GM23338 (cell line): ENCODE measurements around the gene AK3. TPM values are rescaled to one million over a fixed set of nuclear protein-coding genes. Genes with fewer than 3 reads are reported as not detected.

Source experiments
- ATAC-seq: fragments of 200-7000 bp; cut with Tn5 transposase; 3 replicates; pipeline ENCODE4 v1.9.1; 2020
- DNase-seq: peaks from one replicate; pipeline ENCODE4 v3.0.0-alpha.2; 2015; ENCODE audit warnings: low spot score
- H2AFZ ChIP-seq: fragments of 200-600 bp; sonication (generic); 2 replicates; pipeline ENCODE4 v1.8.0; 2016; ENCODE audit warnings: antibody characterized with exemption, mild to moderate bottlenecking, moderate library complexity
- H3F3A ChIP-seq: fragments of 200-600 bp; sonication (generic); replicated peaks from 2 replicates; pipeline ENCODE4 v1.8.0; 2017; ENCODE audit warnings: antibody characterized with exemption, mixed run types, low read depth
- H3K27ac ChIP-seq: fragments of 200-600 bp; sonication (generic); 2 replicates; pipeline ENCODE4 v1.6.1; 2016; ENCODE audit warnings: low read depth
- H3K27me3 ChIP-seq: fragments of 200-600 bp; sonication (generic); 2 replicates; pipeline ENCODE4 v1.8.0; 2016; ENCODE audit warnings: mild to moderate bottlenecking, mixed run types, moderate library complexity; ENCODE audit not compliant: insufficient read depth
- H3K36me3 ChIP-seq: fragments of 200-600 bp; sonication (generic); 2 replicates; pipeline ENCODE4 v1.8.0; 2016; ENCODE audit warnings: mild to moderate bottlenecking; ENCODE audit not compliant: insufficient read depth
- H3K4me1 ChIP-seq: fragments of 200-600 bp; sonication (generic); 2 replicates; pipeline ENCODE4 v1.8.0; 2016; ENCODE audit warnings: mild to moderate bottlenecking, moderate library complexity; ENCODE audit not compliant: insufficient read depth
- H3K4me2 ChIP-seq: fragments of 200-600 bp; sonication (generic); 2 replicates; pipeline ENCODE4 v1.7.1; 2017; ENCODE audit warnings: mixed run types
- H3K4me3 ChIP-seq: fragments of 200-600 bp; sonication (generic); 2 replicates; pipeline ENCODE4 v1.6.1; 2016; ENCODE audit warnings: mixed run types
- H3K79me2 ChIP-seq: fragments of 200-600 bp; sonication (generic); replicated peaks from 2 replicates; pipeline ENCODE4 v1.8.0; 2017; ENCODE audit warnings: mild to moderate bottlenecking; ENCODE audit not compliant: insufficient read depth
- H3K9me2 ChIP-seq: fragments of 200-600 bp; sonication (generic); 2 replicates; pipeline ENCODE4 v1.8.0; 2017; ENCODE audit not compliant: insufficient read depth
- H4K20me1 ChIP-seq: fragments of 200-600 bp; sonication (generic); replicated peaks from 2 replicates; pipeline ENCODE4 v1.8.0; 2017; ENCODE audit warnings: mild to moderate bottlenecking; ENCODE audit not compliant: insufficient read depth
- H3K27ac Mint-ChIP-seq: 2 replicates; pipeline ENCODE4 v1.8.0; 2020; ENCODE audit warnings: inconsistent platforms, mild to moderate bottlenecking, moderate library complexity, mixed read lengths
- H3K27me3 Mint-ChIP-seq: 3 replicates; pipeline ENCODE4 v1.8.0; 2022; ENCODE audit warnings: low read depth, mild to moderate bottlenecking, moderate library complexity, mixed read lengths, inconsistent platforms; ENCODE audit not compliant: insufficient read depth, poor library complexity
- H3K36me3 Mint-ChIP-seq: 3 replicates; pipeline ENCODE4 v1.8.0; 2021; ENCODE audit warnings: low read depth, mild to moderate bottlenecking, inconsistent platforms, moderate library complexity, mixed read lengths
- H3K4me1 Mint-ChIP-seq: 3 replicates; pipeline ENCODE4 v1.8.0; 2020; ENCODE audit warnings: mild to moderate bottlenecking, inconsistent platforms, mixed read lengths
- H3K4me3 Mint-ChIP-seq: 3 replicates; pipeline ENCODE4 v1.8.0; 2021; ENCODE audit warnings: moderate library complexity, mild to moderate bottlenecking, inconsistent platforms, mixed read lengths
- H3K9me3 Mint-ChIP-seq: 3 replicates; pipeline ENCODE4 v1.8.0; 2020; ENCODE audit warnings: moderate library complexity, mild to moderate bottlenecking, inconsistent platforms, mixed read lengths
- CREB1 ChIP-seq: fragments of 250-450 bp; sonication (Bioruptor Pico); IDR thresholded peaks from 2 replicates; pipeline ENCODE4 v1.5.0; 2020; ENCODE audit warnings: low read depth, mild to moderate bottlenecking, moderate library complexity
- ETS1 ChIP-seq: IDR thresholded peaks from 2 replicates; pipeline ENCODE4 v1.6.1; 2016; ENCODE audit warnings: antibody characterized with exemption
- EZH2 ChIP-seq: fragments of 200-600 bp; sonication (generic); IDR thresholded peaks from one replicate; pipeline ENCODE4 v1.8.0; 2017; ENCODE audit warnings: antibody characterized with exemption, mild to moderate bottlenecking, low read depth; ENCODE audit not compliant: unreplicated experiment
- EZH2phosphoT487 ChIP-seq: fragments of 200-600 bp; sonication (generic); IDR thresholded peaks from one replicate; pipeline ENCODE4 v1.8.1; 2018; ENCODE audit warnings: antibody characterized with exemption; ENCODE audit not compliant: unreplicated experiment
- JUNB ChIP-seq: IDR thresholded peaks from one replicate; pipeline ENCODE4 v1.6.1; 2016; ENCODE audit warnings: antibody characterized with exemption; ENCODE audit not compliant: unreplicated experiment
- NANOG ChIP-seq: IDR thresholded peaks from 2 replicates; pipeline ENCODE4 v1.6.1; 2016; ENCODE audit warnings: antibody characterized with exemption, borderline replicate concordance
- POLR2AphosphoS5 ChIP-seq: IDR thresholded peaks from 2 replicates; pipeline ENCODE4 v1.6.1; 2016; ENCODE audit warnings: antibody characterized with exemption, low read depth
- REST ChIP-seq: IDR thresholded peaks from one replicate; pipeline ENCODE4 v1.6.1; 2018; ENCODE audit warnings: antibody characterized with exemption; ENCODE audit not compliant: unreplicated experiment
- STAT1 ChIP-seq: IDR thresholded peaks from one replicate; pipeline ENCODE4 v1.6.1; 2016; ENCODE audit warnings: antibody characterized with exemption; ENCODE audit not compliant: unreplicated experiment
- ZNF114 ChIP-seq: fragments of 250-450 bp; sonication (Bioruptor Pico); IDR thresholded peaks from 2 replicates; pipeline ENCODE4 v1.5.0; 2020; ENCODE audit warnings: mild to moderate bottlenecking, moderate library complexity
- ZNF331 ChIP-seq: fragments of 250-450 bp; sonication (Bioruptor Pico); IDR thresholded peaks from 2 replicates; pipeline ENCODE4 v1.5.0; 2020; ENCODE audit warnings: low read depth, mild to moderate bottlenecking, moderate library complexity
- polyA plus RNA-seq: library from polyadenylated mRNA; unstranded; fragments of >200 nt; fragmentation: Nextera tagmentation; extraction: Ambion mirVana; gene quantifications from 2 replicates; pipeline ENCODE4 v1.2.1, GENCODE V29; 2016
- total RNA-seq: library from RNA; depleted of rRNA; stranded (reverse); fragments of >200 nt; shearing (Covaris generic); gene quantifications from 2 replicates; pipeline ENCODE4 v1.2.3, GENCODE V29; 2014
- TF ChIP-seq, protein P1 (sequence below), 2 experiments: fragments of 200-600 bp in 1 of 2; sonication (generic) in 1 of 2; conservative IDR thresholded peaks; 2 replicates each; pipeline versions ENCODE4 v1.5.1 to v1.6.1; 2016 to 2017; ENCODE audit warnings: antibody characterized with exemption in 2 of 2, low read depth in 2 of 2, mild to moderate bottlenecking in 2 of 2, moderate library complexity in 1 of 2
- TF ChIP-seq, protein P2 (sequence below): fragments of 250-450 bp; sonication (Bioruptor Pico); IDR thresholded peaks from 2 replicates; pipeline ENCODE4 v1.5.0; 2020; ENCODE audit warnings: mild to moderate bottlenecking, moderate library complexity

Gene AK3
- total and polyA plus RNA-seq, 2 experiments from 2014 or later, result 30.1 to 40.2 TPM

GRCh38 chr9:4732890-4733289 lies 8.1 kb downstream of the AK3 start:
- Histone ChIP-seq H4K20me1 (peaks cover 7% of the 10 kb centered on the region), H2AFZ (no peak overlapping the region), H3K27ac (no peak overlapping the region), H3K4me2 (no peak overlapping the region), H3K27me3 (no peaks in the 10 kb centered on the region), H3K36me3 (peaks cover 3% of the 10 kb centered on the region; the same call in 1 of the 2 replicates), H3F3A (no peaks in the 10 kb centered on the region), H3K4me1 (no peaks in the 10 kb centered on the region), H3K4me3 (no peak overlapping the region), H3K79me2 (peaks cover 76% of the 10 kb centered on the region), H3K9me2 (no peaks in the 10 kb centered on the region)
- Mint-ChIP-seq H3K4me3 (no peak overlapping the region), H3K4me1 (no peaks in the 10 kb centered on the region; the same call in 2 of the 3 replicates), H3K27me3 (peaks cover 3% of the 10 kb centered on the region), H3K9me3 (no peaks in the 10 kb centered on the region), H3K36me3 (0 out of 3 replicates have a peak, but pooled peaks cover 3% of the 10 kb centered on the region), H3K27ac (no peak overlapping the region)
- DNase-seq (no peak), ATAC-seq (no peak)
- TF ChIP-seq EZH2phosphoT487 (no peak), POLR2AphosphoS5 (no peak), ZNF114 (CRISPR knock-in tag) (no peak), EZH2 (no peak), ZNF331 (CRISPR knock-in tag) (no peak), NANOG (no peak), STAT1 (no peak), REST (no peak), JUNB (no peak), CREB1 (CRISPR knock-in tag) (no peak), ETS1 (no peak)
- TF ChIP-seq, protein P1, sequence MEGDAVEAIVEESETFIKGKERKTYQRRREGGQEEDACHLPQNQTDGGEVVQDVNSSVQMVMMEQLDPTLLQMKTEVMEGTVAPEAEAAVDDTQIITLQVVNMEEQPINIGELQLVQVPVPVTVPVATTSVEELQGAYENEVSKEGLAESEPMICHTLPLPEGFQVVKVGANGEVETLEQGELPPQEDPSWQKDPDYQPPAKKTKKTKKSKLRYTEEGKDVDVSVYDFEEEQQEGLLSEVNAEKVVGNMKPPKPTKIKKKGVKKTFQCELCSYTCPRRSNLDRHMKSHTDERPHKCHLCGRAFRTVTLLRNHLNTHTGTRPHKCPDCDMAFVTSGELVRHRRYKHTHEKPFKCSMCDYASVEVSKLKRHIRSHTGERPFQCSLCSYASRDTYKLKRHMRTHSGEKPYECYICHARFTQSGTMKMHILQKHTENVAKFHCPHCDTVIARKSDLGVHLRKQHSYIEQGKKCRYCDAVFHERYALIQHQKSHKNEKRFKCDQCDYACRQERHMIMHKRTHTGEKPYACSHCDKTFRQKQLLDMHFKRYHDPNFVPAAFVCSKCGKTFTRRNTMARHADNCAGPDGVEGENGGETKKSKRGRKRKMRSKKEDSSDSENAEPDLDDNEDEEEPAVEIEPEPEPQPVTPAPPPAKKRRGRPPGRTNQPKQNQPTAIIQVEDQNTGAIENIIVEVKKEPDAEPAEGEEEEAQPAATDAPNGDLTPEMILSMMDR (conservative IDR thresholded peaks at IDR 0.05; ENCODE audit: low read depth in 2 of 2), result no peak
- TF ChIP-seq, protein P2, sequence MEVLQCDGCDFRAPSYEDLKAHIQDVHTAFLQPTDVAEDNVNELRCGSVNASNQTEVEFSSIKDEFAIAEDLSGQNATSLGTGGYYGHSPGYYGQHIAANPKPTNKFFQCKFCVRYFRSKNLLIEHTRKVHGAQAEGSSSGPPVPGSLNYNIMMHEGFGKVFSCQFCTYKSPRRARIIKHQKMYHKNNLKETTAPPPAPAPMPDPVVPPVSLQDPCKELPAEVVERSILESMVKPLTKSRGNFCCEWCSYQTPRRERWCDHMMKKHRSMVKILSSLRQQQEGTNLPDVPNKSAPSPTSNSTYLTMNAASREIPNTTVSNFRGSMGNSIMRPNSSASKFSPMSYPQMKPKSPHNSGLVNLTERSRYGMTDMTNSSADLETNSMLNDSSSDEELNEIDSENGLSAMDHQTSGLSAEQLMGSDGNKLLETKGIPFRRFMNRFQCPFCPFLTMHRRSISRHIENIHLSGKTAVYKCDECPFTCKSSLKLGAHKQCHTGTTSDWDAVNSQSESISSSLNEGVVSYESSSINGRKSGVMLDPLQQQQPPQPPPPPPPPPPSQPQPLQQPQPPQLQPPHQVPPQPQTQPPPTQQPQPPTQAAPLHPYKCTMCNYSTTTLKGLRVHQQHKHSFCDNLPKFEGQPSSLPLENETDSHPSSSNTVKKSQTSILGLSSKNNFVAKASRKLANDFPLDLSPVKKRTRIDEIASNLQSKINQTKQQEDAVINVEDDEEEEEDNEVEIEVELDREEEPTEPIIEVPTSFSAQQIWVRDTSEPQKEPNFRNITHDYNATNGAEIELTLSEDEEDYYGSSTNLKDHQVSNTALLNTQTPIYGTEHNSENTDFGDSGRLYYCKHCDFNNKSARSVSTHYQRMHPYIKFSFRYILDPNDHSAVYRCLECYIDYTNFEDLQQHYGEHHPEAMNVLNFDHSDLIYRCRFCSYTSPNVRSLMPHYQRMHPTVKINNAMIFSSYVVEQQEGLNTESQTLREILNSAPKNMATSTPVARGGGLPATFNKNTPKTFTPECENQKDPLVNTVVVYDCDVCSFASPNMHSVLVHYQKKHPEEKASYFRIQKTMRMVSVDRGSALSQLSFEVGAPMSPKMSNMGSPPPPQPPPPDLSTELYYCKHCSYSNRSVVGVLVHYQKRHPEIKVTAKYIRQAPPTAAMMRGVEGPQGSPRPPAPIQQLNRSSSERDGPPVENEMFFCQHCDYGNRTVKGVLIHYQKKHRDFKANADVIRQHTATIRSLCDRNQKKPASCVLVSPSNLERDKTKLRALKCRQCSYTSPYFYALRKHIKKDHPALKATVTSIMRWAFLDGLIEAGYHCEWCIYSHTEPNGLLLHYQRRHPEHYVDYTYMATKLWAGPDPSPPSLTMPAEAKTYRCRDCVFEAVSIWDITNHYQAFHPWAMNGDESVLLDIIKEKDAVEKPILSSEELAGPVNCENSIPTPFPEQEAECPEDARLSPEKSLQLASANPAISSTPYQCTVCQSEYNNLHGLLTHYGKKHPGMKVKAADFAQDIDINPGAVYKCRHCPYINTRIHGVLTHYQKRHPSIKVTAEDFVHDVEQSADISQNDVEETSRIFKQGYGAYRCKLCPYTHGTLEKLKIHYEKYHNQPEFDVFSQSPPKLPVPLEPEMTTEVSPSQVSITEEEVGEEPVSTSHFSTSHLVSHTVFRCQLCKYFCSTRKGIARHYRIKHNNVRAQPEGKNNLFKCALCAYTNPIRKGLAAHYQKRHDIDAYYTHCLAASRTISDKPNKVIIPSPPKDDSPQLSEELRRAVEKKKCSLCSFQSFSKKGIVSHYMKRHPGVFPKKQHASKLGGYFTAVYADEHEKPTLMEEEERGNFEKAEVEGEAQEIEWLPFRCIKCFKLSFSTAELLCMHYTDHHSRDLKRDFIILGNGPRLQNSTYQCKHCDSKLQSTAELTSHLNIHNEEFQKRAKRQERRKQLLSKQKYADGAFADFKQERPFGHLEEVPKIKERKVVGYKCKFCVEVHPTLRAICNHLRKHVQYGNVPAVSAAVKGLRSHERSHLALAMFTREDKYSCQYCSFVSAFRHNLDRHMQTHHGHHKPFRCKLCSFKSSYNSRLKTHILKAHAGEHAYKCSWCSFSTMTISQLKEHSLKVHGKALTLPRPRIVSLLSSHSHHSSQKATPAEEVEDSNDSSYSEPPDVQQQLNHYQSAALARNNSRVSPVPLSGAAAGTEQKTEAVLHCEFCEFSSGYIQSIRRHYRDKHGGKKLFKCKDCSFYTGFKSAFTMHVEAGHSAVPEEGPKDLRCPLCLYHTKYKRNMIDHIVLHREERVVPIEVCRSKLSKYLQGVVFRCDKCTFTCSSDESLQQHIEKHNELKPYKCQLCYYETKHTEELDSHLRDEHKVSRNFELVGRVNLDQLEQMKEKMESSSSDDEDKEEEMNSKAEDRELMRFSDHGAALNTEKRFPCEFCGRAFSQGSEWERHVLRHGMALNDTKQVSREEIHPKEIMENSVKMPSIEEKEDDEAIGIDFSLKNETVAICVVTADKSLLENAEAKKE, result no peak
